Measurements from ENCODE around the gene RIMS1.

The RIMS1 gene

DNA sequence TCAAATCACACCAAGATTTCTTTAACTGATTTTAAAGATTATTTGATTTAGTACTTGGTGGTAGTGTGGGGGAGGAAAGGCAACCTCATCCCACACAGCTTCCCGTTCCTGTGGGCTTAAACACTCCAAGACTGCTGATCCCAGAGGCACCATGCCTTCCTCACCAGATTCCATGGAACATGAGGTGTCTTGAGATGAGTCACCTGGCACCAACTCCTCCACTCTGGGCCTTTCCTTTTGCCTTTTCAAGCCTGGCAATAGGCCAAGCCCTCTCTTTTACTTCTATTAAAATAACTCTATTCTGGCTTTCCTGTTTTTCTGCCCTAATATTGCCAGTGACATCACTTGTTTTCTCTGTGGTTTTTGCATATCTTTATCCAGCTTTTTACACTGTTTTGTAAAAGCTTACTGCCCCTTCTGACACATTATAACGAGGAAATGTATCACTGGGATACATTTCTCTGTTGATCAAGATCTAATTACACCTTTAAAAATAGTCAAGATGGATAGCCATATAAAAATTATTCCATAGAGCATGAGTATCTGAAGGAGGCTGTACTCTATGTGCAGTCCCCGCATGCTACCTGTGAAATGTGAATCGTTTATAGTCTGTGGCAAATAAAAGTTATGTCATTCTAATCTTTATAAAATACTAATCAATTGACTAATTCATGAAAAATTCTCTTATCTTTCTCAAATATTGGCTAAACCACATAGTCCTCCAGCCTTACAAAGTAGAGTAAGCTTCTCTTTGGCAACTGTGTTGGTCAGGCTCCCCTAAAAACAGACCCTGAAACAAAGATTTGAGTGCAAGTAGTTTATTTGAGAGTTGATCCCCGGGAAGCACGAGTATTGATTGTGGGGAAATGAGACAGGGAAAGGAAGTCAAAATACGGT is 477.7 kb downstream of the RIMS1 start:
- DNase-seq, result no peak

- DNase-seq, result no peak
Observed at GRCh38 chr6:72365773-72366172, 479.4 kb downstream of the RIMS1 start.

DNA sequence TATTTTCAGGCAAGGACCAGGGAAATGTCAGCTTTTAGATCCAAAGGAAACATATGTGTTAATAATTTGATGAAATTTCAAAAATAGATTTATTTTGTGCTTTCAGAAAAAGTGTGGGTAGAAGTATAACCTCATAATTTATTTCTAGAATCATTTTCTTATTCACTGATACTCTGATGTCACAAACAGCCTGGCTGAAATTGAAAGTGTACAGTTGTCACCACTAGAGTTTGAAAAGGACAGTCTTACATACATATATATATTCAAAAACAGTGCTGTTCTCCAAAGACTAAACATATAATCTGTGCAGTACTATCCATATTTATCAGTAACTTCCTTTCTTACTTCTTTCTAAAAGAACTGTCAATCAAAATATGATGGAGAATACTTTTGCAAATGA is 481.1 kb downstream of the RIMS1 start:
- no peak for DNase-seq

DNA sequence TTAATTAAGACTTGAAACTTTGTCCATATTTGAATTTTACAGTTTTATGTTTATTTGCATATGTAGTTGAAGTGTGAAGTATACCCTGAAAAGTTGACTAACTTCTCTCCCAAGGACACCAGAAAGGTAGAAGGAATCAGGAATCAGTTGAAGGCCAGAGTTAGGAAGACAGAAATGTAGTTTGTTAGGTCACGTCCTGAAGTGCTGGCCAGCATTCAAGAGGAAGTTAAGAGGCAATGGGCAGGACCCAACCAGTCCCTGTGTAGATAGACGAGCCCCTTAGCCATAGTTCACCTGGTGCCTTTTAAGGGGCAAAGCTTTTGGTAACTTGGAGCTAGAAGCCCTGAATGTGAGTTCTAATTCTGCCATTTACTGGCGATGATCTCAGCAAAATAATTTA is 485.1 kb downstream of the RIMS1 start:
- no peak for DNase-seq

GRCh38 chr6:72374172-72374571 is 487.8 kb downstream of the RIMS1 start:
- DNase-seq, result no peak

- DNase-seq, result no peak
Observed at GRCh38 chr6:72374857-72375256, 488.5 kb downstream of the RIMS1 start.

DNA sequence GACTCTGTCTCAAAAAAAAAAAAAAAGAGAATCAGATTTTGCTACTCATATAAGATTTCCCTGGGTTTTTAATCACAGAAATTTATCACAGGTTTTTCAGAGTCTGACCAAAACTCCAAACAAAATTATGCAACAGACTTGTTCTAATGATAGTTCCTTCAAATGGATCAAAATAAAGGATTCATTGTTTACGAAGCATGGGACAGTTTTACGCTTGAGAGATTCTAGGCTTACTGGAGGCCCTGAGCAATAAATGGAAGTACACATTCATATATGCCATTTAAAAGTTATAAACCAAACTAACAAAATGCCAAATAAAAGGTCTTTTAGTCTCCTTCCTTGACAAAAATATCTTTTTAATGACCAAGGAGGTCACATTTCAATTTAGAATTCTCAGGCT is 490.4 kb downstream of the RIMS1 start:
- DNase-seq, result no peak

GRCh38 chr6:72381076-72381475 is 494.7 kb downstream of the RIMS1 start:
- no peak for DNase-seq

GRCh38 chr6:72382602-72383529 is 496.5 kb downstream of the RIMS1 start:
- no peak for DNase-seq

DNA sequence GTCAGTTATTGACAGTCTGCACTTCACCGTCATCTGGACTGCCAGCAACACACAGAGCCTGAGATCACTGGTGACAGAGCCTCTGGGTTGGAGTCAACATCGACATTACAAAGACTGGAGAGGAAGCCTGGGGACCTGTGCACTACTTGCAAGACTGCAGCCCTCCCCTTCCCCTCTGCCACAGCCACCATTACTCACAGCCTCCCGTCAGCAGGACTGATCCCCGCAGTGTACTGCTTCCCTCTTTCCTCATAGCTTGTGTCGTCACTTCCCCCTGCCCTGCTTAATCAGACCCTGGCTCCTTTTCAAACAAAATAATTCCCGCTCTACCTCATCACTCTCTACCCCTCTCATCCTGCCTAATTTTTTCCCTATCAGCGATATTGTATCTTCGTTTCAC is 500.0 kb downstream of the RIMS1 start:
- DNase-seq, result no peak

DNA sequence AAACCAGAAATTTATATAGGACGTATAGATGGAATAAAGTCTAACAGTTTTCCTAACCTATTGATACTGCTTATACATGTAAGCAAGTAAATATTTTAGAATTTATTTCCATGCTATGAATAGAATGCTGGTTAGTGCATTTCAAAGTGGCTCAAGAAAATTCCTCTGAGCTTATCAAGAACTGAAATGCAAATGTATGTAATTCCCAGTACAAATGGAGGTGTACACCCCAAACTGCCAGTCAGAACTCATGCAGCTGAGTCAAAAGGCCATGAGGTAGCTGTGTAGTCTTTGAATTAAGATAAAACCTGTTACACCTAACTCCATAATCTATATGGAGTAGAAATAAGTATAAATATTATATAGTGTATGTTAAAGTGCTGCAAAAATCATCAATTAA is 503.3 kb downstream of the RIMS1 start:
- no peak for DNase-seq

- DNase-seq, result no peak
Observed at GRCh38 chr6:72390548-72390947, 504.2 kb downstream of the RIMS1 start.

DNA sequence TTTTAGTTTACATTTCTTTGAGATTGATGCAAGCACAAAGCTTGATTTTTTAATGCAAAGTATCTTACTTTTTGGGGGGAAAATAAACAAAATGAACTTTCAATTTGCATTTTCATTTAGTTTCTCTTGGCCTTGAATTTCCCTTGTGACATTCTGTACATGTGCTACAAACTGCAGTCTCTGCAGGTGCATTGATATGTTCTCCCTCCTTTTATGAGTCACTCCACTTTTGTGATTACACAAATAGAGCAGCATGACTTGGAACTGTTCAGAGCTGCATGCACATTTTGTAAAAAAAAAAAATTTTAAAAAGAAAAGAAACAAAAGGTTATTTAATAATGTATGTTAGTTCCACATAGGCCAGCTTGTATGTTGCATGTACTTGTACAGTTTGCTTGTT is 515.5 kb downstream of the RIMS1 start:
- no peak for DNase-seq

GRCh38 chr6:72403413-72403812 is 517.1 kb downstream of the RIMS1 start:
- DNase-seq, result no peak

DNA sequence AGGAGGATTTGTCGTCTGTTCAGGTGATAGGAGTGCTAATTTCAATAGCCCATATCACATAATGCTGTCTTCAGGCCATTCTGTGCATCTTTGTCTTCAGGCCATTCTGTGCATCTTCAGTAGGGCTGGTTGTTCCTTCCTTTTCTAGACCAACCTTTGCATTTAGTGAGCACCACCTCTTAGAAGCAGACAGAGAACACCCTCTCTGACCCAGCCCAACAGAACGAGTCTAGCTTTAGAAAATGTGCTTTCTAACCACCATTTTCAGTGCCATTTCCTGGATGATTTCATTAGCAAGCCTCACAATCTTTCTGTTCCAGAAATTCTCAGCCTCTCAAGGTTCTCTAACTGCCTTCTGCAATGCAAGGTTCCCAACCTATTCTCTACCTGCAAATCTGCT is 520.2 kb downstream of the RIMS1 start:
- DNase-seq, result no peak

- DNase-seq, result no peak
Observed at GRCh38 chr6:72410769-72411168, 524.4 kb downstream of the RIMS1 start.

DNA sequence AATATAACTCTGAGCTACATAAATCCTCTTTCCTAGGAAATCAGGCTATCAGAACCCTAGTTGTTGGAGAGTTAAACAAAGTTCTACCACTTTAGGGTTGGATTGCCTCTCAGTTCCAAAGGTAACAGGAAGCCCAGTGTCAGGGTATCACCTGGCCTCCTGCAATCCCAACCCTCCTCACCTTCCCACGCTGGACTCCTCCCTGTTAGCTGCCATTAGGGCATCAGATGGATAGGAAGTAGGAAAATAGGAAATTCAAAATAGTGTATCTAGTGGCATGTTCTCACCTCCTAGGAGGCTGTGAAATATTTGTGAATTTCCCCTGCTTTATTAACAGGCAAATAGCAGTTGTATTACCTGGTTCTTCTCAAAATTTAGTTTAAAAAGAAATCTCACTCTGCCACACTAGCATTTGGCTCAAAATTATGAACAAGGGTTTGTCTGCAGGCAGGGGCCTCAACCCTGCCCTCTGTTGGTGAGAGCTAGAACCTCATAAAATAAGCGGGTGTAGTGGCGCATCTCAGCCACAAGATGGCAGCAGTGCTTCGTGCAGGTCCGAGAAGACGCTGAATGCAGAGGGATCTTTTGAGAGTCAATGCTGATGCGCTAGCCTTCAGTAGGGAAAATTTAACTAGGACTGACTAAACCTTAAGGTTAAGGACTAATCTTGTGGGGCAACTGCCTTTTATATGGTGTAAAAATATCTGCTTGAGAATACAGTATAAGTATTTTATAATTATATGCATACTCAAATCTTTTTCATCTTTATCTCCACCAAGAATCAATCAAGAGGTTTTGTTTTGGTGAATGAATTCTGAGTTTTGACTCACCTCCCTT is 525.7 kb downstream of the RIMS1 start:
- DNase-seq, result peak; percentile 47

DNA sequence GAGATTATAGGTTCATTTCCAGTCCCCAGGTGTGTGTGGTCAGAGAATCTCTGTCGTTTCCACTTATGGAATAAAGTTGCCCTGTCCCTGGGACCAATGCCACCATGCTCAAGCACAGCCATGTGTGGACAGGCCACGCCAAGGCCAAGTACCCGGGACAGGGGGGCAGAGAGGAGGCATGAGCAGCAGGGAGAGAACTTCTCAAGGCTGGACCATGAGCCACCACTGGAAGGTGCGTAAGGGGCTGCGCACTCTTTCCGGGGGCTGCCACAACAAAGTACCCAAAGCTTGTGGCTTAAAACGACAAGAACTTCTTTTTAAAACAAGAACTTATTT is 526.3 kb downstream of the RIMS1 start:
- DNase-seq, result no peak

- no peak for DNase-seq
Observed at GRCh38 chr6:72413884-72414283, 527.5 kb downstream of the RIMS1 start.

DNA sequence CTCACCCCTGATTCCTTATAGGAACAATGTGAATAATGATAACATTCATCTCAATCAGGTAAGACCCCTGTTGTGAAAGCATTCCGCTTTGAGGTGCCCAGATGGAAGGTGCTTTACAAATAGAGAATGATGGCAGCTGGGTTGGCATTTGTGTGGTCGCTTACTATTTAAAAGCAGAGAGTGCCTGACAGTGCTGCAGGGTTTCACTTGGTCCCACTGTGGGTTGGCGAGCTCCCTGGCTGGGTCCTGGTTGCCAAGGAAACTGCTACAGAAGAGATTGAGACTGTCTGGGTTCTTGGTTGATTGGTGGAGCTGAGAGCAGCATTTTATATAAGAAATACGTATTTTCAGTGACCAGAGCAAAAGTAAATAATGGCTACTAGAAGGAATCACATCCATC is 528.3 kb downstream of the RIMS1 start:
- no peak for DNase-seq

DNA sequence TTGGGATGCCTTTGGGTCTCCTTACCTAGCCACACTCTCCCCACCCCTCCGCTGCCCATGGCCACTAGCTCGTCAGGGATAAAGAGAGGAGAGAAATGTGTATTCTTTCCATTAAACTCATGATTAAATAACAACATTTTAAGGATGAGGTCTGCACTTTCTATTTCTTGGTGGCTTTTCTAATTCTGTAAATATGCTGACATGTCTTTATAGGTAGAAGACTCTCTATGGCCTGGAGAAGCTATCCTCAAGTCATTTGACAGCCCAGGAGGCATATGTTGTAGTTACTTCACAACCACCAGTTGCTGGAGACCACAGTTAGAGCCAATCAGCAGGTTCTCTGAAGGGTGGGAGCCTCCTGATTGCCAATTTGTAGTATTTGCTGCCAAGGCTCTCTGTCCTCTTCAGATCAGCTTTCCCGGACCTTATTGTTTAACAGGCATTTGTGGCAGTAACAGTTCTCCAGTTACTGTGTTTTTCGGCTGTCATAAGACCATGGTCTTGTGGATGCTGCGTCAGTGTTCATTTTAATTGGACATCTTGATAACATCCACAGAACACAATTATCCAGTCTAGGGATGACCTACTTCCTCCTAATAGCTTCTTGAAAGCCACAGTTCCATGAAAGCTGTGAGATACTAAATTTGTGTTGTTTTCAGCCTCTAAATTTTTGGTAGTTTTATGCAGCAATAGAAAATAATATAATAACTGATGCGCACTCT is 530.6 kb downstream of the RIMS1 start:
- no peak for DNase-seq

DNA sequence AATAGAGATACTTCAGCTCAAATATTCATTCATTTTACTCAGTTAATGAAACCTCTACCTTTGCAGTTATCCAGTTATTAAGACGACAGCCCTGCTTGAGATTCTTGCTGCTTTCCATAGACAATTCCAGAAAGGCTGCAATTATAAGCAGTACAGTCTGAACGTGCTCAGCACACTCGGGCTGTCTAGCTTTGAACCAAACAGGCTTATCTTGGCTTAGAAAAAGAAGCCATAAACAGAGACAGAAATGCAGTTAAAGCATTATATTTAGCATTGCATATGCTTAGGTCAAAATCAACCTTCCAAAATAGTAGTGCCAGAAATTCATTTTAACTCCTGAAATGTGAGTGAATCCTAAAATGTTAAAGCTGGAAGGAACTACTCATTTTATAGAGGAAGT is 531.4 kb downstream of the RIMS1 start:
- no peak for DNase-seq

GRCh38 chr6:72418495-72418894 is 532.1 kb downstream of the RIMS1 start:
- DNase-seq, result no peak
